GM13977 (cell line): Measurements from ENCODE around the gene FSTL4.

Experiments
- DNase-seq: peaks from one replicate; pipeline ENCODE4 v3.0.0; 2012; ENCODE audit warnings: low spot score
- CTCF ChIP-seq: IDR thresholded peaks from 2 replicates; pipeline ENCODE4 v1.5.1; 2012; ENCODE audit warnings: mild to moderate bottlenecking, control low read depth; ENCODE audit not compliant: insufficient read depth; ENCODE audit errors: extremely low read depth, missing control alignments
- in situ Hi-C: fragments of 300-500 bp; cut with MboI; formaldehyde crosslinking; loops from one replicate; pipeline ENCODE4 v1.12.0; 2022; ENCODE audit warnings: low sequenced_read_pairs, low pct_unique_long_range_greater_than_20kb, mixed read lengths, inconsistent platforms; ENCODE audit not compliant: unreplicated experiment

FSTL4 gene

DNA sequence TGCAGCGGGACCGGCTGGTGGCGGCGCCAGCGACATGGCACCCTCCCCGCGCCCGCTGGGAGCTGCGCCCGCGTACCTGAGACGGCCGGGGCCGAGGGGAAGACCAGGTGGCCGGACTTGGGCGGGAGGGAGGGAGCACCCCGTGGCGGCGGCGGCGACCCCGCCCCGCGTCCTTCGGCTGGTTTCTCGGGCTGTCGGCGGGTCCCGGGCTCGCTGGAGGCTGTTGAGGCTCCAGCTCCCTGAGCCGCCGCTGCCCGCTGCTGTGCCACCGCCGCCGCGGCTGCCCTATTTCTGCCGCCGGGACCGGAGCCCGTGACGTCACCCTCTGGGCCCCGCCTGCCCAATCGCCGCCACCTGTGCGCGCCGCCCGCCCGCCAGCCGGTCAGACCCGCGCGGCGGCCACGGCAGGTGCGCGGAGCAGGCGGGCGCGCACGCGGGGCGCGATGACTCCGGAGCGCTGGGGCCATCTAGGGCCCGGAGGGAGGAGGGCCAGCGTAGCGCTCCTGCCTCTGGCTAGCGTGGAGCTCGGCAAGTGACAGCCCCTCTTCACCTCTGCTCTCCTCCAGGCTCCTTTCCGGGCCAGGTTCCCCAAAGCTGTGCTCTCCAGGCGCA lies at the start of gene FSTL4:
Gene FSTL4, minus strand, starts transcription at position 293 of the 612 bp plus-strand sequence.
- in situ Hi-C loops: no loop called here
- peak; percentile 59 for DNase-seq
- TF ChIP-seq CTCF: peak; percentile 14

DNA sequence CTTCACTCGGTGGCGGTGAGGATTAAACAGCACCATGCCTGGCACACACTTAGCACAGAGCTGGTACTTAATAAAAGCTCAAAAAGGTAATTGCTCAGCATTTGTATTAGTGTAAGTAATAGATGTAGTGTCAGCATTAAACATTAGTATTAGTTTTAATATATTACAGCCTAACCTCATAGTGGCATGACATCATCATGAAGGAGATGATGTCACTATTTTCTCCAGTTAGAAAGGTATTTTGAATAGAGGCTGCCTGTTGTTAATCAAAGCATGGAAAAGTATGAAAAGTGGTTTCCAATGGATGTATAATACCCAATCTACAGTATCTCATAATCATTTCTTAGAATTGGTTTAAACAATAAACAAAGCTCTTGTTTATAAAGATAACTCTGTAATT lies 49.0 kb upstream of the FSTL4 start:
- no peak for TF ChIP-seq CTCF
- no peak for DNase-seq
- in situ Hi-C loops: no loop called here

GRCh38 chr5:133658327-133658726 lies 46.0 kb upstream of the FSTL4 start:
- no peak for TF ChIP-seq CTCF
- in situ Hi-C loops: no loop called here
- no peak for DNase-seq

- no peak for DNase-seq
- in situ Hi-C loops: no loop called here
- no peak for TF ChIP-seq CTCF
Observed at GRCh38 chr5:133657036-133657435, 44.7 kb upstream of the FSTL4 start.

DNA sequence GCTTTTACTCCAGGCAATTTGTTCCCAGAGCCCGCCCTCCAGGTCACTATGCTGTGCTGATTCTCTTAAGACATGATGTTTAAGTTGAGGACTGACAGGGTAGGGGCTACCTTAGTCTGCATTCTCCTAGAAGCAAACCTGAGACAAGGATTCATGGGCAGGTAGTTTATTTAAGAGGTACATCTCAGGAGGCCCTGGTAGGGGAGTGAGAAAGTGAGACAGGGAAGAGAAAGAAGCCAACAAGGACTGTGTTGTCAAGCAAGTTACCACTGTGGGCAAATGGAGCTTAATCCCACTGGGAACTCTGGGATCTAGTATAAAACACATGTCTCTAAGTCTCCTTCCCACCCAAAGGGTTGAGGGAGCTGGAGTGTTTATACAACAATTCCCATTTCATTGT lies 43.6 kb upstream of the FSTL4 start:
- DNase-seq: no peak
- no peak for TF ChIP-seq CTCF
- in situ Hi-C loops: no loop called here

GRCh38 chr5:133653760-133654049 lies 41.4 kb upstream of the FSTL4 start:
- DNase-seq: no peak
- TF ChIP-seq CTCF: no peak
- in situ Hi-C loops: no loop called here
